ENCODE results near the gene CHFR.
A peak's percentile ranks its signal among the peaks of the same experiment; 100 is the strongest.
"Not testable (repeated sequence)": the region's sequence is repeated elsewhere in the genome, so short reads cannot be mapped to it uniquely, and the experiment has no call there.

CHFR gene

GRCh38 chr12:132840536-132840935 lies 46.9 kb downstream of the CHFR start:
- no peak for DNase-seq (ENCODE audit: low read depth)

GRCh38 chr12:132839558-132840235 lies 47.7 kb downstream of the CHFR start:
- DNase-seq (ENCODE audit: low read depth): no peak

GRCh38 chr12:132838410-132839080 lies 48.9 kb downstream of the CHFR start:
- no peak for DNase-seq (ENCODE audit: low read depth)

GRCh38 chr12:132837693-132838409 lies 49.6 kb downstream of the CHFR start:
- DNase-seq (ENCODE audit: low read depth): no peak

GRCh38 chr12:132836795-132837331 lies 50.5 kb downstream of the CHFR start:
- DNase-seq (ENCODE audit: low read depth): no peak

- not testable (repeated sequence) for DNase-seq (ENCODE audit: low read depth)
Observed at GRCh38 chr12:132836230-132836629, 51.2 kb downstream of the CHFR start.

GRCh38 chr12:132835076-132836025 lies 52.1 kb downstream of the CHFR start:
- no peak for DNase-seq (ENCODE audit: low read depth)

GRCh38 chr12:132834181-132834711 lies 53.2 kb downstream of the CHFR start:
- DNase-seq (ENCODE audit: low read depth): no peak

GRCh38 chr12:132833341-132833740 lies 54.1 kb downstream of the CHFR start:
- no peak for DNase-seq (ENCODE audit: low read depth)

- no peak for DNase-seq (ENCODE audit: low read depth)
Observed at GRCh38 chr12:132831771-132832170, 55.6 kb downstream of the CHFR start.

GRCh38 chr12:132828706-132829534 lies 58.5 kb downstream of the CHFR start, which contains the start of gene GOLGA3:
Gene GOLGA3 (minus strand): TSS chr12:132828869. CDS start chr12:132822128, 6,741 bp downstream.
- peak; percentile 68 for DNase-seq (ENCODE audit: low read depth)

GRCh38 chr12:132827763-132828703 lies 59.4 kb downstream of the CHFR start:
- DNase-seq (ENCODE audit: low read depth): peak; percentile 37

GRCh38 chr12:132825861-132826260 lies 61.5 kb downstream of the CHFR start:
- no peak for DNase-seq (ENCODE audit: low read depth)

GRCh38 chr12:132825089-132825488 lies 62.3 kb downstream of the CHFR start:
- no peak for DNase-seq (ENCODE audit: low read depth)

- DNase-seq (ENCODE audit: low read depth): no peak
Observed at GRCh38 chr12:132824053-132824452, 63.4 kb downstream of the CHFR start.

GRCh38 chr12:132818562-132818961 lies 68.8 kb downstream of the CHFR start:
- no peak for DNase-seq (ENCODE audit: low read depth)

GRCh38 chr12:132814232-132814631 lies 73.2 kb downstream of the CHFR start:
- DNase-seq (ENCODE audit: low read depth): no peak

GRCh38 chr12:132813443-132813842 lies 74.0 kb downstream of the CHFR start:
- no peak for DNase-seq (ENCODE audit: low read depth)

- peak; percentile 43 for DNase-seq (ENCODE audit: low read depth)
Observed at GRCh38 chr12:132812631-132813305, 74.6 kb downstream of the CHFR start.

Data from non-pigmented ciliary epithelial cell (primary cell).